Esophagus muscularis mucosa (tissue), 3 donors: ENCODE measurements around the gene LRMDA.

Experiments used
- CTCF ChIP-seq, 3 experiments: fragments of 200-600 bp in 2 of 3; fragments of 450-650 bp in 1 of 3; sonication (generic) in 2 of 3; IDR thresholded peaks; one replicate each; pipeline ENCODE4 v1.5.1; 2017 to 2019; ENCODE audit warnings: antibody characterized with exemption in 3 of 3, mild to moderate bottlenecking in 2 of 3, moderate library complexity in 1 of 3
- POLR2A ChIP-seq: fragments of 450-650 bp; IDR thresholded peaks from one replicate; pipeline ENCODE4 v1.6.1; 2017; ENCODE audit warnings: antibody characterized with exemption, moderate library complexity, mild to moderate bottlenecking, low read depth

GRCh38 chr10:76195654-76196390, 764.4 kb downstream of the LRMDA start:
- TF ChIP-seq CTCF (IDR thresholded peaks at IDR 0.05): no peak
- TF ChIP-seq POLR2A: no peak
